ENCODE data around the gene ANGPTL8. TPM values are rescaled to one million over a fixed set of nuclear protein-coding genes. Genes with fewer than 3 reads are reported as not detected.
A peak's percentile ranks its signal among the peaks of the same experiment; 100 is the strongest.

Gene ANGPTL8, protein sequence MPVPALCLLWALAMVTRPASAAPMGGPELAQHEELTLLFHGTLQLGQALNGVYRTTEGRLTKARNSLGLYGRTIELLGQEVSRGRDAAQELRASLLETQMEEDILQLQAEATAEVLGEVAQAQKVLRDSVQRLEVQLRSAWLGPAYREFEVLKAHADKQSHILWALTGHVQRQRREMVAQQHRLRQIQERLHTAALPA
- total RNA-seq (2014; rRNA removed; shearing (Covaris generic)) = not detected in 2 replicates

DNA sequence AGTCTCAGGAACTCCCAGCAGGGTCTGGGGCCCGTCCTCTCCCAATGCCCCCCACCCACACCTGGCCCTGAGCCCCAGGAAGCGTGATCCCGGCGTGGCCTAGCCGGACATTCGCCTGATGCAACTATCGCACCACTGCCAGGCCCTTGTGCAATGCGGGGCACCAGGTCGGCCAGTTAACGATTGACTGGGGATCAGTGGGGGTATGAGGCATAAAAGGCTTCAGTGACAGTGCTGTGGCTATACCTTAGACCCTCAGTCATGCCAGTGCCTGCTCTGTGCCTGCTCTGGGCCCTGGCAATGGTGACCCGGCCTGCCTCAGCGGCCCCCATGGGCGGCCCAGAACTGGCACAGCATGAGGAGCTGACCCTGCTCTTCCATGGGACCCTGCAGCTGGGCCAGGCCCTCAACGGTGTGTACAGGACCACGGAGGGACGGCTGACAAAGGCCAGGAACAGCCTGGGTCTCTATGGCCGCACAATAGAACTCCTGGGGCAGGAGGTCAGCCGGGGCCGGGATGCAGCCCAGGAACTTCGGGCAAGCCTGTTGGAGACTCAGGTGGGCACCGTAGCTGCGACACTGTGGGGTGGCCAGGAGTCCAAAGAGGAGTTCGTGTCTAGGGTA, at the start of gene ANGPTL8:
ANGPTL8 (plus strand) TSS at position 243 of the 624 bp plus-strand sequence; CDS start at position 262, 19 bp downstream.
- DNase-seq (ENCODE audit: low spot score) = no peak

DNA sequence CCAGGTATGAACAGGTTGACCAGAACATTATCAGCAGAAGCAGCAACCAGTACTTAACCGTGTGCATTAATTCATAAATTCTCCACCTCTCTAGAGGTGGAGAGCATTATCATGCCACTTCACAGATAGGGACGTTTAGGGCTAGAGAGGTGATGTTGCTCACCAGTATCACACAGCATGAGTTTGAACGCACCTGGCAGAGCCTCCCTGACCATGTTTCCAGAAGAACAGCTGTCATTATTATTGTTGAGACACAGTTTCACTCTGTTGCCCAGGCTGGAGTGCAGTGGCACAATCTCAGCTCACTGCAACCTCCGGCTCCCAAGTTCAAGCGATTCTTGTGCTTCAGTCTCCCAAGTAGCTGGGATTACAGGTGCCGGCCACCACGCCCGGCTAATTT, 48.9 kb upstream of the ANGPTL8 start:
- DNase-seq (ENCODE audit: low spot score) = no peak

DNA sequence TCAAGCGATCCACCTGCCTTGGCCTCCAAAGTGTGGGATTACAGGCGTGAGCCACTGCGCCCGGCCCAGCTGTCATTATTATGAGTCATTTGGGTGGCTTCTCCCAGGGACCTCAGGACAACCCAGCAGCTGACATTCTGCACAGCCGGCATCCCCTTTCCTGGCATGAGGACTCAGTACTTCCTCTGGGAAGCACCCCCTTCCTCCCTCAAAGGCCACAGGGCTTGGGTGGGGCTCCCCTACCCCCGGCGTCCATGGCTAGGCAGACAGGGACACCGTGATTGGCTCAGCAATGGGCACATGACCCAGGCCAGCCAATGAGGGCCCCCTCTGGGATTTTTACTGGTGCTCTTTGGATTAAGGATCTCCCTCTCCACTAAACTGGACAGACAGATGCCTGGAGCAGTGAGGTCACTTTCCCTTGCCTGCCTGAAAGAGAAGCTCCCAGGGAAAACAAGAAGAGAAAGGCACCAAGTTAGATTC, 48.1 kb upstream of the ANGPTL8 start:
- peak; percentile 32 for DNase-seq (ENCODE audit: low spot score)

DNA sequence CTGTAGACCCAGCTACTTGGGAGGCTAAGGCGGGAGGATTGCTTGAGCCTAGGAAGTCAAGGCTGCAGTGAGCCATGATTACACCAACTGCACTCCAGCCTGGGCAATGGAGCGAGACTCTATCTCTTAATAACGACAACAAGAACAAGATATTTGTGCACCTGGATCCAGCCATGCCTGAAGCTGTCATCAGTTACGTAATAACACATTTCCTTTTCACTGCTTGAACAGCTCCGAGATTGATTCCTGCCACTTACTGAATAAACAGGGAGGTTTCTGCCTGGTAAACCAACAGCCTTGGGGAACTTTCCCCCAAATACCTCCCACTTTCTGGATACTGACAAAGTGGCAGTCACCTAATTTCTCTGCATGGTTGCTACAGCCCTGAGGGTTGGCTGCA, 47.5 kb upstream of the ANGPTL8 start:
- DNase-seq (ENCODE audit: low spot score) = no peak

DNA sequence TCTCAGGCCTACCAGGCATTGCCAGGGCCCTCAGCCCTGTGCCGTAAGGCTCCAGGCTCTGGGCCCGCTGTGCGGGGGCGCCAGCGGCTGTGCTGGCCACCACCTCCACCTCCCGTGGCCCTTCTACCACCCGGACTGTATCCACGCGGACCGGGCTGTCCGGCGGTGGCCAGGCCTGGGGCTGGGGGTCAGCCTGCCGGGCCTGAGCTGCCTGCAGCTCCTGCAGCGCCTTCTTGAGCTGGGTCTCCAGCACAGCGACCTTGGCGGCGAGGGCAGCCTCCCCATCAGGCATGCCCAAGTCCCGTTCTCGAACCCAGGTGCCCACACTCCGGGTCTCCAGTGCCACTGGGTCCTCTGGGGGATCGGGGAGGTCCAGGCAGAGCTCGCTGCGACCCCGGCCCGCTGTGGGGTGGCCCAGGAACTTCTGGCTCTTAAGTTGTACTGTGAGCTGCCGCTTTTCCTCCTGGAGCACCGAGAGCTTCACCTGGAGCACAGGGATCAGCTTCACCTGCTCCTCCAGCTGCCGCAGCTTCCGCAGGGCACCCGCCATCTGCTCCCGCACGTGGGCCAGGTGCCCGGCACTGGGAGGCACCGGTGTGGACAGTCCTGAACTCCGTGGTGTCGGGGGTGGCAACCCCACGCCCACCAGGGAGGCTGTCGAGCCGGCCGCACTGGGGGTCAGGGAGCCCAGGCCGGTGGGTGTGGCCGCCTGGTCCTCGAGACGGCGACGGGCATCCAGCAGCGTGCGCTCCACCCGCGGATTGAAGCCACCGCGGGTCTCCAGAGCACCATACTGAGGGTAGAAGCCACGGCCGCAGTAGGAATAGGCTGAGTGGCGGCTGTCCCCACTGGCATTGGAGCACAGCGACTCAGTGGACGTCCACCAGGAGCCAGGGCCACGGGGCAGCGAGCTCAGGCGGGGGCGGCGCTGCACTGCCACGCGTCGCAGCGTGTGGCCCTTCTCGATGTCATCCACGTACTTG, 46.2 kb upstream of the ANGPTL8 start:
- DNase-seq (ENCODE audit: low spot score) = no peak

DNA sequence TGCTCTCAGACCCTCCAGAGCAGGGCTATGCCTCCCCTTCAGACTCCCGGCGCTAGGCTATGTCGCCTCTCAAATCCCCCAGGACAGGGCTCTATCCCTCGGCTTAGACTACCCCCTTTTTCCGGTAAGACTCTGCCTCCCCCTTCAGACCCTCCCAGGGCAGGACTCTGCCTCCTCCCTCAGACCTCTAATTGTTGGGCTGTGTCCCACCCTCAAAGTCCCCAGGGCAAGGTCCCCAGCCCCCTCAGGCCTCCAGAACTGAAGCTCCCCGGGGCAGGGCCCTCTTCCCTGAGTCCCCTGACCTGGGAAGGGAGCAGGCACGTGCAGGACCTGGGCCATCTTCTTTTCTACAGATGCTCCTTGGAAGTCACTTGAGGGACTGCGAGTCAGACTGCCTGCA, 45.2 kb upstream of the ANGPTL8 start:
- no peak for DNase-seq (ENCODE audit: low spot score)

DNA sequence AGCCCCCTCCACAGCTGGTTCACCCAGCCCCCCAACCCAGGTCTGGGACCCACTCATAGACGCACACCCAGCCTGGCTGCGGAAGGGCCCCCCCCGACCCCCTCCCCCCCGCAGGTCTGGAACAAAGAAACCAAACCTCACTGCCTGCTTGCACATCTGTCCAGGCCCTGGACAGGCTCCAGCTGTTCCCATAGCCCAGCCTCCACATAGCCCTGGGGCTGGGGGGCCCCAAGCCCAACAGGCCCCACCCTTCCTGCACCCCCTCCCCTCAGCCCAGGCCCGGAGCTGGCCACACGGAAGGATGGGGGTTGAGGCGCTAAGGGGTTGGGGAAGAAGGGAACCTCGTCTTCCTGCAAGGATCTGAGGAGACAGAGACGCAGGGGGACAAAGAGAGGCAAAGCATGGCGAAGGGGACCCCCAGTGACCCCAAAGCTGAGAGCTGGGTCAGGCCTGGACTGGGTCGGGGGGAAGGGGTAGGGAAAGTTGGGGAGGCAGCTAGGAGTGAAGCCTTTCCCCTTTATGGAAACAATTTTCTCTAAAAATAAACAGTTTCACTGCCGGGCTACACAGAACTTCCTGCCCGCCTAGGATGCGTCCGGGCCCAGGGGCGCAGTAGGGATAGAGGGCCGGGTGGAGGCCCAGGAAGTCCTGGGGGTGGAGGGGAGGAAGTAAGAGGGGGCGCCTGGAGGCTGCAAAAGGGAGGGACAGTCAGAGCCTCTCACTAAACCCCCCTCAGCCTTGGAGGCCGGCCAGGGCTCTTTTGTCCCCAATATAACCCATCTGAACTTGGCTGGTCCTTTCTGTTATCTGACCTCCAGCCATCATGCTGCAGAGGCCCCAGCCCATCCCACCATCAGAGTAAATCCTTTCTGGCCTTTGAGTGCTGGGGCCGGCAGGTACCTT, 44.5 kb upstream of the ANGPTL8 start:
- DNase-seq (ENCODE audit: low spot score) = no peak

DNA sequence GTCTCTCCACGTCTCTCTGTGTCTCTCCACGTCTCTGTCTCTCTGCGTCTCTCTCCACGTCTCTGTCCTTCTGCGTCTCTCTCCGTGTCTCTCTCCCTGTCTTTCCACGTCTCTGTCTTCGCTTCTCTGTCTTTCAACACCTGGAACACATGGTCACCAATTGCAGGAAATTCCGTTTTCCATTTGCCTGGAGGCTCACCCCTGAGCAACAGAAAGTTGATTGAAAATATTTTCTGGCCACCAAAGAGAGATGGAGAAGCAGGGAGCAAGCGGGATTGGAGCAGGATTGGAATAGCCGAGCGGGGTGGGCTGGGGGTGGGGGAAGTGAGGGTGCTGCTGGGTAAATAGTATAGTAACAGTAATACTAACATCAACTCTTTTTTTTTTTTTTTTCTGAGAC, 43.7 kb upstream of the ANGPTL8 start:
- DNase-seq (ENCODE audit: low spot score) = no peak

DNA sequence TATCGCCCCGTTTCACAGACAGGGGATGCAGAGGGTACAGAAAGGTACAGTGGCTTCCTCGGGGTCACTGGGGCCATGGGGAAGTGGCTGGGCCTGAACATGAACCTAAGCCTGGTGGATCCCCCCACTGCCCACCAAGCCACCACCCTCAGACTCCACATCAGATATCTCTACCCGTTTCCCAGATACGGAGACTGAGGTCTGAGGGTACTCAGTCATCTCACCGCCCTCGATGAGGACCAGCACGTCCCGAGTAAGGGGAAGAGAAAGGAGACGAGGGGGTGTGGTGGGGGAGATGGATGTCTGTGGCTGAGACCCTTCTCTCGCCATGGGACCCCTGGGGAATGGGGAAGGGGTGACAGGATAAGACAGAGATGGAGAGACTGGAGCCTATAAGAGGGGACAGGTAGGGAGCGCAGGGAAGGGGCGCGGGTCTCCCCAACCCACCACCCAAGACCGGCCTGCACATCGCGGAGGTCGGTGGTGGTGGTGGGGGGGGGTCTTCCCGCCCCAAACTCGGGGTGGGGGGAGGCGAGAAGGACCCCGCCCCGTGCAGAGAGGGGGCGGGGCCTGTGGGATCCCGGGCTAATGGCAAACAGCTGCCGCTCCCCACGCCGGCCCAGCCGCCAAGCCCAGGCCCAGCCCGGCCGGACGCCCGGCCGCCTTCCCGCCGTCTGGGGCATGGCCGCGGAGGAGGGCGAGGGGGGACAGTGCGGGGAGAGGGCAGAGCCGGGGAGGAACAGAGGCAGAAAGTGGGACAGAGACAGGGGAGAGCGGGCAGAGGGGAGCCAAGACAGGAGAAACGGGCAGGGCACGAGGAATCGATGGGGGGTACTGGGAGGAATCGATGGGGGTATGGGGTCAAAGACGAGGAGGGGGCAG, 42.8 kb upstream of the ANGPTL8 start:
- peak; percentile 17 for DNase-seq (ENCODE audit: low spot score)

DNA sequence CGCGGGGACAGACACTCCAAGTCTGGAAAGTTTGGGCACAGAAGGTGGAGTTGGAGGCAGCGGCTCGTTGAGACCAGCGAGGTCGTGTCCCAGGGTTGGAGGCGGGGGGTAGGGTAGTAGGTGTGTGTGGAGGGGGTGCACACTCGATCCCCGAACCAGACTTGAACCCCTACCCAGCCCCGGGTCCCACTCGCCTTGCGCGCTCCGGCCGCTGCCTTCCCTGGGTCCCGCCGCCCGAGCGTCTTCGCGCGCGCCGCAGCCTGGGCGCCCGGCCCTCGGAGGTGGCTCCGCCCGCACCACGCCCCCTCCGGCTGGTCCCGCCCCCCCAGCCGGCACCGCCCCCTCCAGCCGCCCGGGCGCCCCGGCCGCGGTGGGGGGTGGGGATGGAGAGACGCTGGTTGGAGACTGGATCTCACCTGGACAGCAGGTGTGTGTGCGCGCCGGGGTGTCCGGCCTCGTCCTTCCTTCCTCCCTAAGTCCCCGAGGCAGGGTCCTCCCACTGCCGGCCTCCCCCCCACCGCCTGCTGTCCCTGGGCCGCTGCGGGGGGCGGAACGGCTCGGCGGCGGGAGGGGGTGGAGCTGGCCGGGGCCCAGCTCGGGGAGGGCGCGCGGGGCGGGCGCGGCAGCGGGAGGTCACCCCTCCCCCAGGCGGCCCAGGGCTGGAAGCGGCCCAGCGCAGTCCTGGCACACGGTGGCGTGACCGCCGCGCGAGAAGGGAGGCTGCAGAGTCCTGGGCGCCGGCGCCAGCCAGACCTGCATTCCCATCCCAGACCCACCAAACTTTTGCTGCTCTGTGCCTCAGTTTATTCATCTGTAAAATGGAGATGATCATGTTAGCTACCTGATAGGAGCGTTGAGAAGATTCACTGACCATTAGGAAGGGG, 41.9 kb upstream of the ANGPTL8 start, which contains the start of gene KANK2:
KANK2 (minus strand) TSS at position 255 of the 884 bp plus-strand sequence. CDS start 3,034 bp downstream, outside the sequence.
- DNase-seq (ENCODE audit: low spot score) = peak; percentile 75

DNA sequence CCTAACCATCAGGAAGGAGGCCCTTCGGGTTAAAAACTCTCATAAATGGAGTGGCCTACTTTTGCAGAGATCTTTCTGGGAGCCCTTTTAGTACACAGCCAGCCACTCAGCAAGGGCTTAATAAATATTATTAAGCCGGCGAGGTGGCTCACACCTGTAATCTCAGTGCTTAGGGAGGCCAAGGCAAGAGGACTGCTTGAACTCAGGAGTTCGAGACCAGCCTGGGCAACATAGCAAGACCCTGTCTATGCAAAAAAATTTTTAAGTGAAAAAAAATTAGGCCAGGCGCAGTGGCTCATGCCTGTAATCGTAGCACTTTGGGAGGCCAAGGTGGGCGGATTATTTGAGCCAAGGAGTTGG, 41.3 kb upstream of the ANGPTL8 start:
- DNase-seq (ENCODE audit: low spot score) = no peak

DNA sequence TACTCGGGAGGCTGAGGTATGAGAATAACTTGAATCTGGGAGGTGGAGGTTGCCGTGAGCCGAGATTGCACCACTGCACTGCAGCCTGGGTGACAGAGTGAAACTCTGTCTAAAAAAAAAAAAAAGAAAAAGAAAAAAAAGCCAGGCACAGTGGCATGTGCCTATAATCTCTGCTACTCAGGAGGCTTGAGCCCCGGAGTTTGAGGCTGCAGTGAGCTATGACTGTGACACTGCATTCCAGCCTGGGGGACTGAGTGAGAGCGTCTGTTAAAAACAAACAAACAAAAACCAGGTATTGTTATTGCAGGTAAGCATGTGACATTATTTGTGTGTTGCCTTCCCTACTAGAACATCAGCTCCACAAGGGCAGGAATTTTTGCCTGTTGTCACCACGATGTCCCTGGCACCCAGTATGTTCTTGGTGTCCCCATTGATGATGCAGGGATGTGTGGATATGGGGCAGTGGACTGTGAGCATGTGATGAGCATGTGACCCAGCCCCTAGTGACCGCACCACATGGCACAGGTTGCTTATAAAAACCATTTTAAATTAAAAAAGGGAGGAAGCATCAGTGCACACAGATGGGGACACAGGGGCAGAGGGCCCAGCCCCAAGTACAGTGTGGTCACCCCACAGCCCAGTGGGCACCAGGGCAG, 40.5 kb upstream of the ANGPTL8 start:
- no peak for DNase-seq (ENCODE audit: low spot score)

DNA sequence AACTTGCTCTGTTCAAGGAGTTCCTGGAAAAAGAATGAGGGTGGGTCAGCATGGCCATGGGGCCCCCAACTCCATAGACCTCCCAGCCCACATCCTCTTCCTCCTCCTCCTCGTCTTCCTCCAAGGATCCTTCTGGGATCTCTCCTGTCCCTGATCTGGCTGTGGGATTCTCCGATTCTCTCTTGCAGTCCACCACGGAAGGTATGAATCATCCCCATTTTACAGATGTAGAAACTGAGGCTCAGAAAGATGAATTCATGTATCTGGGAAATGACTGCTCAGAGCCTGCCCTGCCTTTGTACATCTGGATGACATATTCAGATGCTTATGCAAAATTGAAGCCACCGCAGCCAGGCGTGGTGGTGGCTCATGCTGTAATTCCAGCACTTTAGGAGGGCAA, 39.9 kb upstream of the ANGPTL8 start:
- no peak for DNase-seq (ENCODE audit: low spot score)

DNA sequence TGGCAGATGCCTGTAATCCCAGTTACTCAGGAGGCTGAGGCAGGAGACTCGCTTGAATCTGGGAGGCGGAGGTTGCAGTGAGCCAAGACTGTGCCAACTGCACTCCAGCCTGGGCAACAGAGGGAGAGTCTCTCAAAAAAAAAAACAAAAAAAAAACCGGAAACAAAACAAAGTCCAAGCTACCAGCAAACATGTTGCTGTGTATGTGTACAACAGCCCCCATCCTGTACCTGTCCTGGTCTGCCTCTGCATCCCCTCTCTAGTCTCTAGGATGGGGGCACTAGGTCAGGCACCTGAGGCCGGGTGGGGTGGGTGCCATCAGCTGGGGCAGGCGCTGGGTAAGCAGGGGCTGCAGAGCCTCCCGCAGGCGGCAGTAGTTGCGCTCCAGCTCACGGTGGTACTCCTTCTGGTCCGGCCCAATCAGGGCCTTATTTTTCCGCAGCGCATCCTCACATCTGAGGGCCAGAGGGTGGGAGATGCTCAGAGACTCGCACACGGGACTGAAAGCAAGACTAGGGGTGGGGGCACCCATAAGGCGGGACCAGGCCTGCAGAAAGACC, 39.3 kb upstream of the ANGPTL8 start:
- DNase-seq (ENCODE audit: low spot score) = no peak

DNA sequence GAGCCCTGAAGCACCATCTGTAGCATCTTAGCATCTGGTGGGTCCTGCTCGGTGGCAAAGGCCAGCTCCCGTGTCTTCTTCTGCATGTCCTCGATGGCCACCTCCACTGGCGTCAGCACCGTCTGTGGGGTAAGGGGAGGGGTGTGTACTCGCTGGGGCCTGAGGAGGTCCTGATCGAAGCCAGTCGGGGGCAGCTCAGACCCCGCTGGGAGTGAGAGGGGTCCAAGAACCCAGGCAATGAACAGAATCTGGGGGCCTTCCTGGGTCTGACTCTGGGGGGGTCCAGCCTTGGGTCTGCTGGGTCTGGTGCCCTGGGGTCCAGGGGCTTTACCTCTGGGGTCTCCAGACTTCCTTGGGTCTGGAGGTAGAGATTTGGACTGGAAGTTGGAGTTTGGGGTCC, 38.5 kb upstream of the ANGPTL8 start:
- no peak for DNase-seq (ENCODE audit: low spot score)

DNA sequence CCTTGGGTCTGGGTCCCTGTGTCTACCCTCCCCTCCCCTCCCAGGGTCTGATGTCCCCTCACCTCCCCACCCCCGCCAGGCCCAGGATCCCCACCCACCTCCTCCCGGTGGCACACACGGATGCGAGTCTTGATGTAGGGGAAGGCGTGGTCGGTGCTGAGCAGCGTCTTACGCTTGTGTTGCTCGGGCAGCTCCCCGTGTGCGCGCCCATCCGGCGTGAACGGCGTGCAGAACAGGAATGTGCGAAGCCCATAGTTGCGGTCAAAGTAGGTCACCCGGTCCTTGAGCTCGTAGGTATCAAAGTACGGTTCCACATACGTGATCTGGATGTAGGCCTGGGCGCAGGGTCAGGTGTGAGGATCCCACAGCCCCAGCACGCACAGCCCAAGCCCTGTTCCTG, 37.6 kb upstream of the ANGPTL8 start:
- no peak for DNase-seq (ENCODE audit: low spot score)

DNA sequence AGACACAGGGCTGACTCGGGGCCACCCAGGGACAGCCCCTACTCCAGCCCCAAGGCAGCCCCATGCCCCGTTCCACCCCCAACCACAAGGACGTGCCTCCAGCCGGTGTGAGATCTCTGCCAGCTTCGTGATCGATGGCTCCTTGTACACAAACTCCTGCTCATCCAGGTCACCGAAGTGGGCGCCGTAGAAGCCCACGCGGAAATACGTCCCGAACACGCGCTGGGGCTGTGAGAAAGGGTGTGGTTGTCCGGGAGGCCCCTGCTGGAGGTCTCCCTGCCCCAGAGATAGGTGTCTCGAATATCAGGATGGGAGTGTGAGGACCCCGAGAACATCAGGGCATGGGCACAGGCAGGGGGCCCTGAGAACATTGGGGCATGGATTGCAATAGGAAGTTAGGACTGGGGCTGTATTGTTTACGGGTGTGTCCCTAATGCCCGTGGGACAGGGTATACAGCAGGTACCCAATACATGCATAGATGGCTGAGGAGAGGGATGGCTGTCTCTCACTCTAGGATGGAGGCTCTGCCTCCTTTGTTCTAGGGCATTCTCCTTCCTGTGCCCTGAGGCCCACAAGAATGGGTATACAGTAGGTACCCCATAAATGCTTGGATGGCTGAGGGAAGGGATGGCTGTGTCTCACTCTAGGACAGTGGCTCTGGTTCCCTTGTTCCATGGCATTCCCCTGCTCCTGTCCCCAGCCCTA, 36.8 kb upstream of the ANGPTL8 start:
- DNase-seq (ENCODE audit: low spot score) = no peak
